CD4-positive, CD25-positive, alpha-beta regulatory T cell (primary cell): ENCODE results near the gene COL26A1. TPM values are rescaled to one million over a fixed set of nuclear protein-coding genes. Genes with fewer than 3 reads are reported as not detected.
"Not testable (repeated sequence)": the region's sequence is repeated elsewhere in the genome, so short reads cannot be mapped to it uniquely, and the experiment has no call there.

Experiments
- ATAC-seq, 2 donors: fragments of 150-1000 bp; cut with Tn5 transposase; one replicate each; pipeline ENCODE4 v1.10.0; 2021; ENCODE audit warnings: low read depth in 2 of 2, moderate number of reproducible peaks in 2 of 2, moderate library complexity in 1 of 2
- DNase-seq, 3 donors: peaks; one replicate each; pipeline versions ENCODE4 v3.0.0 to v3.0.0-alpha.2; 2012 to 2022; ENCODE audit warnings: mixed read lengths in 1 of 3
- H3K27ac ChIP-seq: one replicate; pipeline ENCODE4 v1.7.0; 2013; ENCODE audit warnings: mild to moderate bottlenecking, low read length; ENCODE audit not compliant: insufficient read depth, poor library complexity, severe bottlenecking
- H3K27me3 ChIP-seq: one replicate; pipeline ENCODE4 v1.7.0; 2013; ENCODE audit warnings: low read length; ENCODE audit not compliant: control insufficient read depth, insufficient read depth
- H3K36me3 ChIP-seq: one replicate; pipeline ENCODE4 v1.7.0; 2013; ENCODE audit warnings: mild to moderate bottlenecking, low read length, moderate library complexity; ENCODE audit not compliant: control insufficient read depth, insufficient read depth
- H3K4me1 ChIP-seq: 2 replicates; pipeline ENCODE4 v1.7.0; 2013; ENCODE audit warnings: mild to moderate bottlenecking, low read length; ENCODE audit not compliant: insufficient read depth, control insufficient read depth, poor library complexity, severe bottlenecking
- H3K4me3 ChIP-seq: one replicate; pipeline ENCODE4 v1.7.0; 2013; ENCODE audit warnings: low read depth, mild to moderate bottlenecking, low read length, moderate library complexity
- H3K9me3 ChIP-seq, 2 experiments: 1 replicate in 1 of 2; 2 replicates in 1 of 2; pipeline ENCODE4 v1.7.0; 2013; ENCODE audit warnings: low read length in 2 of 2, mild to moderate bottlenecking in 1 of 2, moderate library complexity in 1 of 2; ENCODE audit not compliant: control insufficient read depth in 2 of 2
- H3K27ac Mint-ChIP-seq, 3 donors: one replicate each; pipeline ENCODE4 v1.8.0; 2020 to 2022; ENCODE audit warnings: mild to moderate bottlenecking in 3 of 3, mixed read lengths in 3 of 3, moderate library complexity in 2 of 3
- H3K27me3 Mint-ChIP-seq: one replicate; pipeline ENCODE4 v1.8.0; 2022; ENCODE audit warnings: mild to moderate bottlenecking, mixed read lengths
- H3K36me3 Mint-ChIP-seq: one replicate; pipeline ENCODE4 v1.8.0; 2020; ENCODE audit warnings: mixed read lengths
- H3K4me1 Mint-ChIP-seq, 4 donors: one replicate each; pipeline ENCODE4 v1.8.0; 2020 to 2022; ENCODE audit warnings: mixed read lengths in 4 of 4, mild to moderate bottlenecking in 1 of 4
- H3K4me3 Mint-ChIP-seq, 4 donors: one replicate each; pipeline ENCODE4 v1.8.0; 2020 to 2022; ENCODE audit warnings: mild to moderate bottlenecking in 4 of 4, mixed read lengths in 4 of 4, moderate library complexity in 3 of 4
- H3K9me3 Mint-ChIP-seq, 7 donors: one replicate each; pipeline ENCODE4 v1.8.0; 2020 to 2022; ENCODE audit warnings: mixed read lengths in 7 of 7, mild to moderate bottlenecking in 3 of 7, moderate library complexity in 2 of 7
- polyA plus RNA-seq, 4 donors: library from polyadenylated mRNA; unstranded; fragments of 300-500 nt; fragmentation: Illumina TruSeq; gene quantifications; one replicate each; pipeline ENCODE4 v1.2.3, GENCODE V29; 2021
- total RNA-seq: library from RNA; stranded (reverse); gene quantifications from one replicate; pipeline ENCODE4 v1.2.3, GENCODE V29; 2022

The COL26A1 gene
- total and polyA plus RNA-seq, 5 donors from 2014 or later: not detected

- H3K27ac Mint-ChIP-seq: no peak overlapping the region
- H3K36me3 Mint-ChIP-seq: no peaks in the 10 kb centered on the region
- Histone ChIP-seq H3K4me1 (no peaks in the 10 kb centered on the region), H3K27me3 (peaks cover 1% of the 10 kb centered on the region), H3K36me3 (no peaks in the 10 kb centered on the region), H3K4me3 (no peak overlapping the region), H3K9me3 (no peaks in the 10 kb centered on the region), H3K27ac (no peak overlapping the region)
- DNase-seq (no peak), ATAC-seq (no peak)
- H3K4me1 Mint-ChIP-seq: no peaks in the 10 kb centered on the region
- H3K9me3 Mint-ChIP-seq: no peaks in the 10 kb centered on the region
- H3K4me3 Mint-ChIP-seq: no peak overlapping the region
- peaks cover 6% of the 10 kb centered on the region for H3K27me3 Mint-ChIP-seq
Measured at GRCh38 chr7:101333912-101334311, 28.8 kb upstream of the COL26A1 start.

- H3K36me3 Mint-ChIP-seq: no peaks in the 10 kb centered on the region
- no peaks in the 10 kb centered on the region for H3K9me3 Mint-ChIP-seq
- Histone ChIP-seq H3K27me3 (peaks cover 1% of the 10 kb centered on the region), H3K4me3 (no peak overlapping the region), H3K27ac (no peak overlapping the region), H3K4me1 (no peaks in the 10 kb centered on the region), H3K9me3 (no peaks in the 10 kb centered on the region), H3K36me3 (no peaks in the 10 kb centered on the region)
- no peak overlapping the region for H3K4me3 Mint-ChIP-seq
- peaks cover 6% of the 10 kb centered on the region for H3K27me3 Mint-ChIP-seq
- H3K4me1 Mint-ChIP-seq: no peaks in the 10 kb centered on the region
- ATAC-seq (no peak), DNase-seq (no peak)
- peak overlapping the region in 1 of 3 donors; percentile 78 for H3K27ac Mint-ChIP-seq
Measured at GRCh38 chr7:101340379-101340778, 22.3 kb upstream of the COL26A1 start.

GRCh38 chr7:101342892-101343291 is 19.8 kb upstream of the COL26A1 start:
- no peaks in the 10 kb centered on the region for H3K4me1 ChIP-seq
- ATAC-seq (no peak), DNase-seq (no peak)
- no peak overlapping the region for H3K4me3 ChIP-seq
- H3K36me3 ChIP-seq: no peaks in the 10 kb centered on the region
- no peak overlapping the region for H3K27ac Mint-ChIP-seq
- H3K36me3 Mint-ChIP-seq: no peaks in the 10 kb centered on the region
- H3K27ac ChIP-seq: no peak overlapping the region
- no peaks in the 10 kb centered on the region for H3K4me1 Mint-ChIP-seq
- H3K27me3 ChIP-seq: peaks cover 1% of the 10 kb centered on the region
- H3K9me3 Mint-ChIP-seq: no peaks in the 10 kb centered on the region
- no peaks in the 10 kb centered on the region for H3K9me3 ChIP-seq
- H3K4me3 Mint-ChIP-seq: no peak overlapping the region
- H3K27me3 Mint-ChIP-seq: peaks cover 6% of the 10 kb centered on the region

GRCh38 chr7:101347477-101347876 is 15.2 kb upstream of the COL26A1 start:
- Histone ChIP-seq H3K4me1 (peaks cover 3% of the 10 kb centered on the region), H3K27ac (no peak overlapping the region), H3K9me3 (no peaks in the 10 kb centered on the region), H3K27me3 (no peaks in the 10 kb centered on the region), H3K4me3 (no peak overlapping the region), H3K36me3 (no peaks in the 10 kb centered on the region)
- no peak for ATAC-seq
- Mint-ChIP-seq H3K27me3 (peaks cover 10% of the 10 kb centered on the region), H3K36me3 (no peaks in the 10 kb centered on the region), H3K27ac (no peak overlapping the region), H3K4me1 (peaks cover 0 to 6% (median 2%) of the 10 kb centered on the region in 4 donors), H3K9me3 (no peaks in the 10 kb centered on the region), H3K4me3 (no peak overlapping the region)
- DNase-seq: no peak

GRCh38 chr7:101348456-101349067 is 14.1 kb upstream of the COL26A1 start:
- H3K4me3 Mint-ChIP-seq, H3K9me3 Mint-ChIP-seq: not testable (repeated sequence)

GRCh38 chr7:101349300-101349699 is 13.4 kb upstream of the COL26A1 start:
- H3K36me3 ChIP-seq, H3K9me3 Mint-ChIP-seq, H3K27ac ChIP-seq, H3K4me3 ChIP-seq, H3K36me3 Mint-ChIP-seq, DNase-seq, H3K9me3 ChIP-seq, ATAC-seq, H3K4me1 ChIP-seq, H3K27me3 ChIP-seq, H3K27ac Mint-ChIP-seq, H3K4me3 Mint-ChIP-seq: not testable (repeated sequence)
- H3K4me1 Mint-ChIP-seq: peaks cover 0 to 12% (median 2%) of the 10 kb centered on the region in 4 donors
- H3K27me3 Mint-ChIP-seq: peaks cover 15% of the 10 kb centered on the region

More at GRCh38 chr7:101348456-101349067, 14.1 kb upstream of the COL26A1 start:
- H3K9me3 ChIP-seq, H3K27ac ChIP-seq, H3K27ac Mint-ChIP-seq, H3K36me3 Mint-ChIP-seq, H3K4me1 ChIP-seq, H3K4me3 ChIP-seq, H3K27me3 ChIP-seq, ATAC-seq, H3K36me3 ChIP-seq, DNase-seq: not testable (repeated sequence)
- Mint-ChIP-seq H3K27me3 (peaks cover 15% of the 10 kb centered on the region), H3K4me1 (peaks cover 0 to 12% (median 2%) of the 10 kb centered on the region in 4 donors)

GRCh38 chr7:101352920-101353308 is 9.8 kb upstream of the COL26A1 start:
- Histone ChIP-seq H3K27me3 (no peaks in the 10 kb centered on the region), H3K4me3 (no peak overlapping the region), H3K9me3 (no peaks in the 10 kb centered on the region), H3K27ac (no peak overlapping the region), H3K36me3 (no peaks in the 10 kb centered on the region), H3K4me1 (peaks cover 5% of the 10 kb centered on the region)
- Mint-ChIP-seq H3K4me1 (peaks cover 0 to 12% (median 2%) of the 10 kb centered on the region in 4 donors), H3K36me3 (no peaks in the 10 kb centered on the region), H3K27ac (peak overlapping the region in 1 of 3 donors; percentile 1), H3K4me3 (no peak overlapping the region), H3K27me3 (peaks cover 25% of the 10 kb centered on the region), H3K9me3 (peaks cover 0 to 1% (median 0%) of the 10 kb centered on the region in 7 donors)
- no peak for ATAC-seq
- DNase-seq: no peak

GRCh38 chr7:101357433-101357832 is 5.2 kb upstream of the COL26A1 start:
- no peaks in the 10 kb centered on the region for H3K36me3 ChIP-seq
- no peak for ATAC-seq
- H3K4me3 Mint-ChIP-seq: no peak overlapping the region
- no peak for DNase-seq
- no peak overlapping the region for H3K27ac ChIP-seq
- H3K4me1 Mint-ChIP-seq: peaks cover 0 to 10% (median 0%) of the 10 kb centered on the region in 4 donors
- no peaks in the 10 kb centered on the region for H3K36me3 Mint-ChIP-seq
- H3K27me3 ChIP-seq: no peaks in the 10 kb centered on the region
- peaks cover 4% of the 10 kb centered on the region for H3K4me1 ChIP-seq
- no peak overlapping the region for H3K4me3 ChIP-seq
- no peaks in the 10 kb centered on the region for H3K9me3 ChIP-seq
- H3K27ac Mint-ChIP-seq: no peak overlapping the region
- peaks cover 23% of the 10 kb centered on the region for H3K27me3 Mint-ChIP-seq
- peaks cover 0 to 1% (median 0%) of the 10 kb centered on the region in 7 donors for H3K9me3 Mint-ChIP-seq
